ENCODE data around the gene ITPRID1. TPM values are rescaled to one million over a fixed set of nuclear protein-coding genes. Genes with fewer than 3 reads are reported as not detected.
"Not testable (repeated sequence)": the region's sequence is repeated elsewhere in the genome, so short reads cannot be mapped to it uniquely, and the experiment has no call there.

The ITPRID1 gene
- polyA plus RNA-seq, 3 donors = not detected

GRCh38 chr7:31529103-31529502, 15.2 kb downstream of the ITPRID1 start:
- TF ChIP-seq CTCF (IDR thresholded peaks at IDR 0.05) = no peak
- no peak overlapping the region for H3K4me2 ChIP-seq (replicated peaks; ENCODE audit: extremely low read depth, low read length, poor library complexity, severe bottlenecking)
- H3K4me1 Mint-ChIP-seq = no peaks in the 10 kb centered on the region
- WGBS (ENCODE audit: insufficient coverage) = no CpG with 5 or more reads among the region's 1 CpG
- no peak overlapping the region for H3K4me3 ChIP-seq (replicated peaks in 1 of 3; ENCODE audit: low read depth in 2 of 3, low read length in 3 of 3)
- no peak overlapping the region for H3K27ac Mint-ChIP-seq
- intact Hi-C loops (cut with micrococcal nuclease) = no loop called here
- H2AFZ ChIP-seq (ENCODE audit: insufficient read depth, low read depth, low read length, poor library complexity, severe bottlenecking) = no peak overlapping the region
- no peaks in the 10 kb centered on the region for H3K9me3 ChIP-seq (replicated peaks in 1 of 2; ENCODE audit: control insufficient read depth in 1 of 2, insufficient read depth in 1 of 2, low read length in 2 of 2)
- no peak overlapping the region for H3K27ac ChIP-seq (ENCODE audit: low read depth in 1 of 2, low read length in 2 of 2)
- H3K9ac ChIP-seq (ENCODE audit: insufficient read depth, low read length, poor library complexity, severe bottlenecking) = no peak overlapping the region
- no peaks in the 10 kb centered on the region for H3K36me3 ChIP-seq (replicated peaks in 1 of 2; ENCODE audit: control insufficient read depth in 1 of 2, insufficient read depth in 2 of 2, low read length in 2 of 2)
- no peaks in the 10 kb centered on the region for H3K27me3 ChIP-seq (ENCODE audit: control insufficient read depth in 2 of 2, insufficient read depth in 2 of 2, low read length in 2 of 2)
- H3K4me1 ChIP-seq (ENCODE audit: control insufficient read depth in 1 of 2, insufficient read depth in 2 of 2, low read length in 2 of 2) = no peaks in the 10 kb centered on the region
- H3K9me3 Mint-ChIP-seq = peaks cover 0 to 3% (median 0%) of the 10 kb centered on the region in 7 donors
- no peaks in the 10 kb centered on the region for H3K79me2 ChIP-seq (ENCODE audit: insufficient read depth, low read length)
- DNase-seq = no peak
- no peak overlapping the region for H3K4me3 Mint-ChIP-seq
- peaks cover 0 to 2% (median 0%) of the 10 kb centered on the region in 3 donors for H3K27me3 Mint-ChIP-seq (ENCODE audit: low read depth in 3 of 3)
- no peaks in the 10 kb centered on the region for H3K36me3 Mint-ChIP-seq
- H4K20me1 ChIP-seq (ENCODE audit: insufficient read depth, low read length) = no peaks in the 10 kb centered on the region

- H3K4me1 Mint-ChIP-seq; H3K36me3 ChIP-seq (replicated peaks in 1 of 2; ENCODE audit: control insufficient read depth in 1 of 2, insufficient read depth in 2 of 2, low read length in 2 of 2); H3K9me3 ChIP-seq (replicated peaks in 1 of 2; ENCODE audit: control insufficient read depth in 1 of 2, insufficient read depth in 1 of 2, low read length in 2 of 2); H3K36me3 Mint-ChIP-seq; H3K4me2 ChIP-seq (replicated peaks; ENCODE audit: extremely low read depth, low read length, poor library complexity, severe bottlenecking); DNase-seq; H2AFZ ChIP-seq (ENCODE audit: insufficient read depth, low read depth, low read length, poor library complexity, severe bottlenecking); H3K4me3 Mint-ChIP-seq; H3K27me3 ChIP-seq (ENCODE audit: control insufficient read depth in 2 of 2, insufficient read depth in 2 of 2, low read length in 2 of 2); H3K9ac ChIP-seq (ENCODE audit: insufficient read depth, low read length, poor library complexity, severe bottlenecking); H3K4me1 ChIP-seq (ENCODE audit: control insufficient read depth in 1 of 2, insufficient read depth in 2 of 2, low read length in 2 of 2); H3K27ac Mint-ChIP-seq; H3K79me2 ChIP-seq (ENCODE audit: insufficient read depth, low read length); intact Hi-C loops (cut with micrococcal nuclease); H3K4me3 ChIP-seq (replicated peaks in 1 of 3; ENCODE audit: low read depth in 2 of 3, low read length in 3 of 3); H3K27ac ChIP-seq (ENCODE audit: low read depth in 1 of 2, low read length in 2 of 2); H3K27me3 Mint-ChIP-seq (ENCODE audit: low read depth in 3 of 3); H4K20me1 ChIP-seq (ENCODE audit: insufficient read depth, low read length); H3K9me3 Mint-ChIP-seq: not testable (repeated sequence)
- WGBS (ENCODE audit: insufficient coverage) = no CpG with 5 or more reads among the region's 3 CpGs
Observed at GRCh38 chr7:31540651-31541185, 26.8 kb downstream of the ITPRID1 start.
